Measurements from ENCODE around the gene PRRG2.
A peak's percentile ranks its signal among the peaks of the same experiment; 100 is the strongest.

PRRG2 gene

GRCh38 chr19:49581007-49581508, at the start of gene PRRG2:
TSS of gene PRRG2 (plus strand) at chr19:49581316. CDS start at chr19:49583220, 1,904 bp downstream.
- DNase-seq = no peak

GRCh38 chr19:49533551-49534488, 47.3 kb upstream of the PRRG2 start:
- DNase-seq = peak; percentile 44

GRCh38 chr19:49534632-49535385, 46.3 kb upstream of the PRRG2 start:
- DNase-seq = no peak

- no peak for DNase-seq
Measured at GRCh38 chr19:49536921-49537462, 44.1 kb upstream of the PRRG2 start.

GRCh38 chr19:49538643-49539042, 42.5 kb upstream of the PRRG2 start:
- no peak for DNase-seq

- no peak for DNase-seq
Measured at GRCh38 chr19:49539192-49539952, 41.7 kb upstream of the PRRG2 start.

DNA sequence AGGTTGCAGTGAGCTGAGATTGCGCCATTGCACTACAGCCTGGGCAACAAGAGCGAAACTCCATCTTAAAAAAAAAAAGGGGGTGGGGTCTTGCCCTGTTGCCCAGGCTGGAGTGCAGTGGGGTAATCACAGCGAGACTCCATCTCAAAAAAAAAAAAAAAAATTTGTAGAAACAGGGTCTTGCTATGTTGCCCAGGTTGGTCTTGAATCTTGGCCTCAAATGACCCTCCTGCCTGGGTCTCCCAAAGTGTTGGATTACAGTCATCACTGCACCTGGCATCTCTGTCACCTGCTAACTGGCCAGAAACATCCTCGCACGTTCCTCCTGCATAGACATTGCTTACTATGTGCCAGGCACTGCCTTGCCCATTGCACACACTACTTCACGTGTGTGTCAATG, 39.2 kb upstream of the PRRG2 start:
- no peak for DNase-seq

DNA sequence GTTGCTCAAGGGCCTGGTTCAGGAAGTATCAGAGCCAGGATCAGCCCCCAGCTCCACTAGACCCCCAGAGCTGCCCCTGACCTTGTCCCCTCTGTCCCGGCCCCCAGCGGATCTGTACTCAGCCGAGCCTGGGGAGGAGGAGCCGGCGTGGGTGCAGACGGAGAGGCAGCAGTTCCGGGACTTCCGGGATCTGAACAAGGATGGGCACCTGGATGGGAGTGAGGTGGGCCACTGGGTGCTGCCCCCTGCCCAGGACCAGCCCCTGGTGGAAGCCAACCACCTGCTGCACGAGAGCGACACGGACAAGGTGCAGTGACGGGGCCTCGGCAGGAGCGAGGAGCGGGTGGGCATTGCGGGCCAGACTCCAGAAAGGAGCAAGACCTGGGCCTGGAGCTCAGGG, 38.7 kb upstream of the PRRG2 start:
- no peak for DNase-seq

GRCh38 chr19:49543032-49543431, 38.1 kb upstream of the PRRG2 start:
- DNase-seq = no peak

DNA sequence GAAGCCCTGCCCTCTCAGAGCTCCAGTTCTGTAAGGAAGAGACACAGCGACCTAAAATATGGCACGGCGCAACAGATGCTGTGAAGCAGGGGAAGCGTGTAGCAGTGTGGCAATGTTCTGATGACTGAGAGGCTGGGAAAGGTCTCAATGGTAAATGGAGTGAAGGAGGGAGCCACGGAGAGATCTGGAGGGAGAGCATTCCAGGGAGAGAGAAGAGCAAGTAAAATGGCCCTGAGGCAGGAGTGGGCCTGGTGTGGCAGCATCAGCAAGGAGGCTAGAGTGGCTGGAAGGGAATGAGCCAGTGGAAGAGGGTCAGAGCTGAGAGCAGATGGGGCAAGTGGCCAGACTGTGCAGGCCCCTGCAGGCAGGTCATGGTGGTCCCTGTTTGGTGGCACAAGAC, 37.0 kb upstream of the PRRG2 start:
- DNase-seq = no peak

- DNase-seq = peak; percentile 83
Measured at GRCh38 chr19:49546825-49547565, 34.1 kb upstream of the PRRG2 start.

DNA sequence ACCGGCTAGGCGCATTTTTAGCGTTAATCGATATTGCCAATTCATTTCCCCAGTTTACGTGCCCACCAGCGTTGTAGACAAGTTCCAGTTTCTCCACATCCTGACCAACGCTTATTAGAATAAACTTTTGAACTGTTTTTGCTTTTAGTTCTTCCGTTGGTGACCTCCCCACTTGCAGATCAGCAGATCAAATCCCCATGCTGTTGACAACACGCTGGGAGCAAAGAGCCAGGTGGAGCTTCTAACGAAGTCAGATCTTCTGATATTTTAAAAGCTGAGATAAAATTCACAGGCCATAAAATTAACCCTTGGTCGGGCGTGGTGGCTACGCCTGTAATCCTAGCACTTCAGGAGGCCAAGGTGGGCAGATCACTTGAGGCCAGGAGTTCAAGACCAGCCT, 32.1 kb upstream of the PRRG2 start:
- DNase-seq = no peak

- DNase-seq = no peak
Measured at GRCh38 chr19:49551531-49551930, 29.6 kb upstream of the PRRG2 start.

GRCh38 chr19:49552749-49553148, 28.4 kb upstream of the PRRG2 start:
- no peak for DNase-seq

GRCh38 chr19:49553451-49554271, 27.5 kb upstream of the PRRG2 start:
- DNase-seq = no peak

- no peak for DNase-seq
Measured at GRCh38 chr19:49554701-49555181, 26.4 kb upstream of the PRRG2 start.

DNA sequence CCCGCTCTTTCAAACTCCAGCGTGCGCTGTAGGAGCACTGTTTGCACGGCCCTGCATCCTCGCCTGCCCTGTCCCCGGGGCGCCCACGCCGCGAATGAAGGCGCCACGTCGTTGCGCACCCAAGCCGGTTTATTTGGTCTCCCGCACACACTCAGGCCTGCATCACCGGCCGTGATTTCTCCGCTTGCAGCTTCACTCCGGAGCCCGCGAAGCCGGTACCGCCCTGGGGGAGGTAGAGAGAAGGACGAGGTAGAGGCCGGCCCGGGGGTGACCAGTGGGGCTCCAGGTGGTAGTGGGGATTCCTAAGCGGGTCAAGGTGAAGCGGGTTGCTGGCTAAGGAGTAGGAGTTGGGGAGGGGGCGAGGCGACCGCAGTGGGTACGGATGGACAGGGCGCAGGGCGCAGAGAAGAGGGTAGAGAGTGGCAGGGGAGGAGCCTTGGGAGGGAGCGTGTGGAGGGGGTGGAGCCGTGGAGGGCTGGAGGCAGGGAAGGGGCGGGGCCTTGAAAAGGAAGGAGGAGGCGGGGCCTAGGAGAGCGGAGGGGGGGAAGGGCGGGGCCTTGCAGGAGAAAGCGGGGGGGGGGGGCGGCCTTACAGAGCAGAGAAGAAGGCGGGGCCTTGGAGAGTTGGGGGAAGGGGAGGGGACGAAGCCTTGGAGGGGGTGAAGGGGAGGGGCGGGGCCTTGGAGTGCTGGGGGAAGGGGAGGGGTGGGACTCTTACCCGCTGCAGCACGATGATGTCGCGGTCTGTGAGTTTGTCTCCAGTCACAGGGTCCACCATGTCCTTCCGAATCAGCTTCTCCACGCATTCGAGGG, 25.3 kb upstream of the PRRG2 start:
- DNase-seq = no peak

DNA sequence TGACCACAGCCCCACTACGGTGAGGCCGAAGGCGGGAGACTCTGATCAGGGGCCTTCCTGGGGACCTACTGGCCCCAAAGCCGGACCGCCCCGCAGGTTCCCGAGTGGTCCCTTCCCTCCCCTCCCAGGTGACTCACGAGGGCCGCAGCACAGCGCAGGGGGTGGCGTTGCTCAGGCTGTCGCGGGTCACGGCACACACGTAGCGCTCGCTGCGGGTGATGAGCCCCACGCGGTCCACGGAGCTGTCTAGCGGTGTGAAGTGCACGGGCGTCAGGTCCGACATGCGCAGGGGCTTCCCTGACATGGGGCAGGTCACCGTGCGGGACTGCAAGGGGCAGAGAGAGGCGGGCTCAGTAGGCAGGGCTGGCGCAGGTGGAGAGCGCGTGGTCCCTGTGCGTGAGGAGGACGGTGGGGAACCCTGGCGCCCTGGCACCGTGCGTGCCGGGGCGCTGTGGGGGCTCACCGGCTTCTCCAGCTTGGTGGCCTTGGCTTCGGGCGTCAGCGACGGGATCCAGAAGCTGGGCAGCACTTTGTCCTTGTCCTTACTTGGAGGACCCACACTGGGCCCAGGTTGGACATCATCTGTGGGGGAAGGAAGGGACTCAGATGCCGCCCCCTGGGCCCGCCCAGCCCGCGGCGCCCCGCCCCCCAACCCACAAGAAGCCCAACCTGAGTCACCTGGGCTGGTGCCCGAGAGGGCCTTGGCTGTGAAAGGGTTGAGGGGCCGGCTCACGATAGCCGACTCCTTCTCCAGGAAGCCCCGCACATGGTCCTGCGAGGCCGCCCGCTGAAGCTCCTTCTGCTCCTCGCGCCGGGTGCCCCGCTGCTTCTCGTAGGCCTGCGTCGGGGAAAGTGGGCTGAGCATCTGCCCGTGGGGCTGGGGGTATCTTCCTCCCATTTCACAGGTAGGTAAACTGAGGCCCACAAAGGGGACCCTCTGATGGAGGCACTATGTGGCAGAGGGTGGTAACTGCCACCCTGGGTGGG, 24.4 kb upstream of the PRRG2 start:
- no peak for DNase-seq
